HG03060 (cell line): ENCODE data around the gene TRIM71.

Experiments used
- ATAC-seq: cut with Tn5 transposase; IDR thresholded peaks from one replicate; pipeline ENCODE4 v1.9.1; 2021; ENCODE audit warnings: low read depth, moderate number of reproducible peaks; ENCODE audit not compliant: unreplicated experiment

The TRIM71 gene

GRCh38 chr3:32862936-32863487 lies 45.2 kb downstream of the TRIM71 start:
- ATAC-seq, result no peak

- no peak for ATAC-seq
Measured at GRCh38 chr3:32865383-32865782, 47.6 kb downstream of the TRIM71 start.

- ATAC-seq, result no peak
Measured at GRCh38 chr3:32866533-32866932, 48.7 kb downstream of the TRIM71 start.

- ATAC-seq, result no peak
Measured at GRCh38 chr3:32867954-32868353, 50.2 kb downstream of the TRIM71 start.

GRCh38 chr3:32868719-32869512 lies 51.1 kb downstream of the TRIM71 start:
- ATAC-seq, result no peak

- ATAC-seq, result no peak
Measured at GRCh38 chr3:32869513-32870047, 51.8 kb downstream of the TRIM71 start.

- no peak for ATAC-seq
Measured at GRCh38 chr3:32870373-32871095, 52.7 kb downstream of the TRIM71 start.

- no peak for ATAC-seq
Measured at GRCh38 chr3:32871273-32871672, 53.5 kb downstream of the TRIM71 start.

- no peak for ATAC-seq
Measured at GRCh38 chr3:32872487-32873382, 54.9 kb downstream of the TRIM71 start.

GRCh38 chr3:32873531-32874130 lies 55.8 kb downstream of the TRIM71 start:
- no peak for ATAC-seq

GRCh38 chr3:32876920-32877319 lies 59.1 kb downstream of the TRIM71 start:
- ATAC-seq, result no peak

- ATAC-seq, result no peak
Measured at GRCh38 chr3:32877598-32877997, 59.8 kb downstream of the TRIM71 start.

GRCh38 chr3:32880225-32880624 lies 62.4 kb downstream of the TRIM71 start:
- no peak for ATAC-seq

- ATAC-seq, result no peak
Measured at GRCh38 chr3:32881624-32882023, 63.8 kb downstream of the TRIM71 start.

GRCh38 chr3:32882189-32882588 lies 64.4 kb downstream of the TRIM71 start:
- ATAC-seq, result no peak

- ATAC-seq, result peak; percentile 85
Measured at GRCh38 chr3:32882603-32883025, 64.8 kb downstream of the TRIM71 start.

GRCh38 chr3:32883817-32884216 lies 66.0 kb downstream of the TRIM71 start:
- no peak for ATAC-seq

GRCh38 chr3:32884591-32884990 lies 66.8 kb downstream of the TRIM71 start:
- ATAC-seq, result no peak

- no peak for ATAC-seq
Measured at GRCh38 chr3:32885283-32885901, 67.6 kb downstream of the TRIM71 start.
